ENCODE data around the gene TSNAXIP1.

Gene TSNAXIP1

DNA sequence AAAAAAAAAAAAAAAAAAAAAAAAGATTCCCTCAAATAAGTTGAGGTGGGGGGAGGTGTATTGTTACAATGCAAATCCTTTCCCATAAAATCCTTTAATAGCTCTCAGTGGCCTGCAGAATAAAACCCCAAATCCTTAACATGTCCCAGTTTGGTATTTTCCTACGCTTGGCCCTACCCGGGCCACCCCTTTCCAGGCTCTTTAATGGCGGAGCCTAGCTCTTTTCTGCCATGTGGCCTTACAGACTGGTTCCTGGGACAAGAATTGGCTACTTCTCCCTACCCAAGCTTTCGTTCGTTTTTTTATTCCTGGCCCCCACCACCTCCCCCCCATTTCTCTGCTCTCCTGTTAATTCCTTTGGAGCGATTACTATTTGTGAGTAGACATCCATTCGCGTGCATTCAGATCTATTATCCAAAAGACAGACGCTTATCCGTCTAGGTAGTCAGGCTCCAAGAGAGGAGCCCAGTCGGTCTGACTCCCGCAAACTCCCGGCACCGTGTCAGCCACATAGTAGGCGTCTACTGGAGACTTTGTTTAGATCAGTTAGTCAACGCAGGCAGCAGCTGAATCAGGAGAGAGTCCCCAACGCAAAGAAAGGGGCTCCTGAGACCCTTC is 34.6 kb downstream of the TSNAXIP1 start:
- no peak for DNase-seq

DNA sequence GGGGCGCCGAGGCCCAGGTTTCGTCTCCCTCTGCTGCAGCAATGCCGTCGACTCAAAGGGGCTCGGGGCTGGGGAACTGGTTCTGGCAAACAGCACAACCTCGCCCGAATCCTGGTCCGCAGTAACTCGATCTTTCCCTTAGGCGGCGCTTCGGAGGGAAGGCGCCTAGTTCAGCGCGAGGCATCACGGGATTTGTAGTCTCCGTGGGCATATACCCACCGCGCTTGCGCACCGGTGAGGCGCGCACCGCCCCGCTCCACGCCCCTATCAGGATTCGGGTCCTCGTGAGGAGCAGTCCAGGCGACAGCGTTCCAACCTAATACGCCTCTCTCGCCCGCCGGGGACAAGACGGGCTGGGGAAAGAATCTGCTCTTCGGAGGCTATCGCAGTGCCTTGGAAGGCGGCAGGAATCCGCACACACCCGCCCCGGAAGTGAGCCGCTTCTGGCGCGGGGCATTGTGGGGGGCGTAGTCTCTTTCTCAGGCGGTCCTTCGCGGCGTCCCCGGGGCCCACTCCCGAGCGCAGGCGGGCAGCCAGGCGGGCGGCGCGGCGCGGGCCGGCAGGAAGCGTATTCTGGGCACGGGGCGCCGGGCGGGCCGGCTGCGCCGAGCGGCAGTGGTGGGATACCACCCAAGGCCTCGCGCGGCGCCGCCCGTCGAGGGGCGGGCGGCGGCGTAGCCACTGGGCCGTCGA is 35.3 kb downstream of the TSNAXIP1 start, which contains the start of gene THAP11:
TSS of gene THAP11 (plus strand) at position 505 of the 693 bp plus-strand sequence. CDS start 235 bp downstream, outside the sequence.
- DNase-seq = peak; percentile 94

DNA sequence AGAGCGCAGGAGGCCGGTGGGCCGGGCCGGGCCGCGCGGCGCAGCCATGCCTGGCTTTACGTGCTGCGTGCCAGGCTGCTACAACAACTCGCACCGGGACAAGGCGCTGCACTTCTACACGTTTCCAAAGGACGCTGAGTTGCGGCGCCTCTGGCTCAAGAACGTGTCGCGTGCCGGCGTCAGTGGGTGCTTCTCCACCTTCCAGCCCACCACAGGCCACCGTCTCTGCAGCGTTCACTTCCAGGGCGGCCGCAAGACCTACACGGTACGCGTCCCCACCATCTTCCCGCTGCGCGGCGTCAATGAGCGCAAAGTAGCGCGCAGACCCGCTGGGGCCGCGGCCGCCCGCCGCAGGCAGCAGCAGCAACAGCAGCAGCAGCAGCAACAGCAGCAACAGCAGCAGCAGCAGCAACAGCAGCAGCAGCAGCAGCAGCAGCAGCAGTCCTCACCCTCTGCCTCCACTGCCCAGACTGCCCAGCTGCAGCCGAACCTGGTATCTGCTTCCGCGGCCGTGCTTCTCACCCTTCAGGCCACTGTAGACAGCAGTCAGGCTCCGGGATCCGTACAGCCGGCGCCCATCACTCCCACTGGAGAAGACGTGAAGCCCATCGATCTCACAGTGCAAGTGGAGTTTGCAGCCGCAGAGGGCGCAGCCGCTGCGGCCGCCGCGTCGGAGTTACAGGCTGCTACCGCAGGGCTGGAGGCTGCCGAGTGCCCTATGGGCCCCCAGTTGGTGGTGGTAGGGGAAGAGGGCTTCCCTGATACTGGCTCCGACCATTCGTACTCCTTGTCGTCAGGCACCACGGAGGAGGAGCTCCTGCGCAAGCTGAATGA is 36.0 kb downstream of the TSNAXIP1 start:
- DNase-seq = peak; percentile 70

DNA sequence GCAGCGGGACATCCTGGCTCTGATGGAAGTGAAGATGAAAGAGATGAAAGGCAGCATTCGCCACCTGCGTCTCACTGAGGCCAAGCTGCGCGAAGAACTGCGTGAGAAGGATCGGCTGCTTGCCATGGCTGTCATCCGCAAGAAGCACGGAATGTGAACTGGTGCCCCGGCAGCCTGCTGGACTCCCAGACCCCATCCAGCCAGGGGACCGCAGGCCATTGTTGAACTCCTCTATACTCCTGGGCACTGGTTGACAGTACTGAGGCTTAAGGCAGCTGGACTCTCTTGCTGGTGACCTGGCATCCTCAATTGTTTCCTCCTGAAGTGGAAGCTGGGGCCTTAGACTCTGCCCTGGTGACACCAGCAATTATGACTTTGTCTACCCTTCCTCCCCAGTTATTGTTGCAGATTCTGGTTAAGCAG is 36.7 kb downstream of the TSNAXIP1 start:
- peak; percentile 62 for DNase-seq

DNA sequence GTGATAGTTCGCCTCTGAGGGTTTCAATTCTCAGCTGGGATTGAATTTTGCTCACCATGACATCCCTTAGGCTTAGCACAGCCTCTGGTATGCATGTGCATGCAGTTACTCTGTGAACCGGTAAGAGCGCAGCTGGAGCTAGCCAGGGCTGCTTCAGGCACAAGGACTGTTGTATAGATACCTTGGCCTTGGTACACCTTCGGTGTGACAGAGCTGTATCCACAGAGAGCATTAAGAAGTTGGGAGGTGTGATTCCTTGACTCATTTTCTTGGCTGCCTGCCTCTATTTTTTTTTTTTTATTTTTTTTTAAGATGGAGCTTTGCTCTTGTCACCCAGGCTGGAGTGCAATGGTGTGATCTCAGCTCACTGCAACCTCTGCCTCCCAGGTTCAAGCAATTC is 37.8 kb downstream of the TSNAXIP1 start:
- DNase-seq = no peak

DNA sequence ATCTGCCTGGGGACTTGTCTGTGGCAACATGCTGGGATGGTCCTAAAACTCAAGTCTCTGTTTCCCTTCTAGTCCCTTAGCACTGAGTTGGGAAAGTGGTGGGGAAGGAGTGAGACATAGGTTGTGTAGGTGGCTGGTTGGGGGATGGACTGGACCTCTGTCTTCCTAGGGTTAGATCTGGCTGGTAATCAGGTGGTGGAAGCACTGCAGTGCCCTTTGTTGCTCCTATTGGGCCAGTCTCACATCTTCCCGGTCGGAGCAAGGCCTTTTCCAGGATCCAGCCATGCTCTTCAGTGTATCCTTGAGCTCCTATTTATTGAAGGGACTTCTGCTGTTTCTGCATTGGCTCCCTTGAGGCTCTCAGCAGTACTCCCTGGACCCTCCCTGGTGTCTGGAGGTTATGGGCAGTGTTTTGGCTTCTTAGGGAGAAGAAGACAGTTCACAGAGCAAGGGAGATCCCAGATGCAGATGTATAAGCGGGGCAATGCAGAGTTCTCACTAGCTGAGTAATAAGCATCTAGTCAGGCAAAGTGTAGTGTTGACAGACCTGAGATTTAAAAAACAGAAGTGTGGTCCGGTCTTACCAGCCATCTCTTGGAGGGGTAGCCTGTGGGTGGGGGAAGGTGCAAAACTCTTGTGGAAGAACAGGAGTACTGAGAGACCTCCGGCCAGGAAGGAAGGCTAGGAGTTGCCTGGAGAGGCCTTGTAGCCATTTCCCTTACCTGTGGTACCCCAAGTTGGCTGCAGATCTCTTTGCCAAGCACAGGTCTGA is 38.8 kb downstream of the TSNAXIP1 start:
- no peak for DNase-seq

DNA sequence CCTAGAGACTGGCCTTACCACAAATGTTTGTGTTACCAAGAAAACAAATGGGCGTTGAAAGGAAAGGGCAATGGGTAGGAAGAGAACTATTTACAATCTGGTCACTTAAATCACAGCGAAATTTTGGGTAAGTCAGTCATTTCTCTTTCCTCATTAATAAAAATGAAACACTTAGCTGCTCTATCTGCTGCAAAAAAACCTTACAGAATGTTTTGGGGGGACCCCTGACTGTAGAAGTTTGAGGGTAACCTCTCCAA is 39.3 kb downstream of the TSNAXIP1 start:
- no peak for DNase-seq

DNA sequence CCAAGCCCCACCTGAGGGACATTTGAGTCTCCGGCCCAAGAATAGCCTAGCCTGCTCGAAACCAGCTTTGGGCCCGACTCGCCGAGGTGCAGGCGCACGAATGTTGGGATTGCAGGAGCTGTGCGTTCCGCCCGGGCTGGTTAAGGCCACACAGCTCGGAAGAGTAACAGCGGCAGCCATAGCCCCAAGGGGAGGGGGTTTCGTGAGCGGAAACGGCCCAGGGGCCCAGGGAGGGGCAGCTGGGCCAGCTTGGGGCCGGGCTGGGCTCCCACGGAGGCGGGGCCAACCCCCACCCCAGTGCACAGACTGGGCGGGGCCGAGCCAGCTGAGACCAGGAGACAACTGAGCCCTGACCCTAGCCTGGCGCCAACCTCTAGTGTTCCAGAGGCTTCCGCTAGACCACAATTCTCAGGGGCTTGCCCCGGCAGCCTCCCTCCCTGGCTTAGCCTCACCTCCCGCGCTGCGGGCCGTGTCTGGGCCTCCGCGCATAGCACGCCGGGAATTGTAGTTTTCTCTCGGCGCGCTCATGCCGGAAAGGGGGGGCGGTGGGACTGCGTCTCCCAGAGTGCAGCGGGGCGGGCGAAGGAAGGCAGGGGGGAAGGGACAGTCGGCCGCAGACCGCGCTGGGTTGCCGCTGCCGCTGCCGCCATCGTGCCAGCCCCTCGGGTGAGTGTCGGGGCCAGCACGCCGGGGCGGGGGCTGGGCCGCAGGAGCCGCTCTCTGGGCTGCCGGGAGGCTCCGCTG is 39.8 kb downstream of the TSNAXIP1 start, which contains the start of gene NUTF2:
TSS of gene NUTF2 (plus strand) at position 614 of the 744 bp plus-strand sequence. CDS start 18,198 bp downstream, outside the sequence.
- DNase-seq = peak; percentile 96

DNA sequence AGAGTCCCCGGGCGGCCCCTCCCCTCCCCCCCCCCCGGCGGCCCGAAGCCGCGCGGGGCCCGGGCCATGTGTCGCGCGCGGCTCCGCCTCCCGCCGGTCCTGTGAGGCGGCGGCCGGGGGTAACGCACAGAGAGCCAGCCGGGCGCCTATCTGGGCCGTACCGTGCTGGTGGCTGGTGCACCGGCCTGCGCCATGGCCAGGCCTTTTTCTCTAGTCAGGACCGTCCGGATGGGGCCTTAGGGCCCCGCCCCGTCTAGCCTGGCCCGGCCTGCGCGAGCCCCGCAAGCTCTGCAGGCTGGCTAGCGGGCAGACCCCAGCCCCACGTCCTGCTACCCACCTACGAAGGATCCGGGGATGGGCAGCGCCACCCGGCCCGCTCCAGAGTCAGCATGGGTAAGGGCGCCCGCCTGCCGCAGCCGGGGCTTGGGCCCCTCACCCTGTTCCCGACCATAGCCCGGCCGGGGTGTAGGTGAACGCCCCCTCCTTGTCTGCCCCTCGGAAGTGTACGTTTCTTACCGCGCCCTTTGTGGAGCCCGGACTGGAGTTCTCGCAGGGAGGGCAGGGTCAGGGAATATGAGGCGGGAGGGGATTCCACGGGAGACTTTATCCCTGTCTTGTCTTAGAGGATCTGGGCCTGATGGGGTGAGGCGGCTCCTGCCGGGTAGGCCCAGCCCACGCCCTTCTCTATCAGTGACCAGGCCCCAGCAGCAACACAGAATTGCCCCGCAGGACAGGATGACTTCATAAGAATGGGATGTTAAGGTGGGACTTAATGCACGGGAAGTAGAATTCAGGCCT is 40.6 kb downstream of the TSNAXIP1 start, which contains the start of gene CENPT:
TSS of gene CENPT (minus strand) at position 630 of the 798 bp plus-strand sequence. CDS start 13,834 bp downstream, outside the sequence.
- peak; percentile 72 for DNase-seq

DNA sequence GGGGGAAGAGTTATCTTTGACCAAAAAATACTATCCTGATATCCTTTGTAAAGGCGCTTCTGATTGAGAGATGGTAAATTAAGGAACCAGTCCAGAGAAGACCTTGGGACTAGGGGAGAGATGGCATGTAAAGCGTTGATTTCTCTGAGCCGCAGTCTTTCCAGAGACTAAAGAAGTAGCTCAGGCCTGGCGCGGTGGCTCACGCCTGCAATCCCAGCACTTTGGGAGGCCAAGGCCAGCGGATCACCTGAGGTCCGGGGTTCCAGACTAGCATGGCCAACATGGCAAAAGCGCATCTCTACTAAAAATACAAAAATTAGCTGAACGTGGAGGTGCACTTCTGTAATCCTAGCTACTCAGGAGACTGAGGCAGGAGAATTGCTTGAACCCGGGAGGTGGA is 41.4 kb downstream of the TSNAXIP1 start:
- DNase-seq = no peak

DNA sequence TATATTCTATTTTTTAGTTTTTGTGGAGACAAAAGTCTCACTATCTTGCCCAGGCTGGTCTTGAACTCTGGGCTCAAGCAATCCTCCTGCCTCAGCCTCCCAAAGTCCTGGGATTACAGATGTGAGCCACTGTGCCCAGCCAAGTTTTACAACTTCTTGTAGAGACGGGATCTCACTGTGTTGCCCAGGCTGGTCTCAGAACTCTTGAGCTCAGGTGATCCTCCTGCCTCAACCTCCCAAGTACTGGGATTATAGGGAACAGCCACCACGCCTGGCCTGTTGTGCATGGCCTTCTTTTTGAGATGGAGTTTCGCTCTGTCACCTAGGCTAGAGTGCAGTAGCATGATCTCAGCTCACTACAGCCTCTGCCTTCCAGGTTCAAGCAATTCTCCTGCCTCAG is 47.0 kb downstream of the TSNAXIP1 start:
- no peak for DNase-seq

DNA sequence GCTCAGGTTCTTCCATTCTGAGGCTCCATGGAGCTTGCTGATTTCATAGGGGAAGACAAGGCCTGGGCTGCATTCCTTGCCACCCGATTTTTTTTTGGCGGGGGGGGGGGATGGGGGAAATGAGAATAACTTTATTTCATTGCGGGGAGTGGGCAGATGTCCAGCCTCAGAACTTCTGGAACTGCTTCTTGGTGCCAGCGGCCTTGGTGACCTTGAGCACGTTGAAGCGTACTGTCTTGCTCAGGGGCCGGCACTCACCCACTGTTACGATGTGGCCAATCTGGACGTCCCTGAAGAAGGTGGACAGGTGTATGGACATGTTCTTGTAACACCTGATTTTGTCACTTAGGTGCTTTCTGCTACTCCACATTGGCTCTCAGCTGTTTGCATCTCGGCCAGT is 49.1 kb downstream of the TSNAXIP1 start:
- DNase-seq = no peak

DNA sequence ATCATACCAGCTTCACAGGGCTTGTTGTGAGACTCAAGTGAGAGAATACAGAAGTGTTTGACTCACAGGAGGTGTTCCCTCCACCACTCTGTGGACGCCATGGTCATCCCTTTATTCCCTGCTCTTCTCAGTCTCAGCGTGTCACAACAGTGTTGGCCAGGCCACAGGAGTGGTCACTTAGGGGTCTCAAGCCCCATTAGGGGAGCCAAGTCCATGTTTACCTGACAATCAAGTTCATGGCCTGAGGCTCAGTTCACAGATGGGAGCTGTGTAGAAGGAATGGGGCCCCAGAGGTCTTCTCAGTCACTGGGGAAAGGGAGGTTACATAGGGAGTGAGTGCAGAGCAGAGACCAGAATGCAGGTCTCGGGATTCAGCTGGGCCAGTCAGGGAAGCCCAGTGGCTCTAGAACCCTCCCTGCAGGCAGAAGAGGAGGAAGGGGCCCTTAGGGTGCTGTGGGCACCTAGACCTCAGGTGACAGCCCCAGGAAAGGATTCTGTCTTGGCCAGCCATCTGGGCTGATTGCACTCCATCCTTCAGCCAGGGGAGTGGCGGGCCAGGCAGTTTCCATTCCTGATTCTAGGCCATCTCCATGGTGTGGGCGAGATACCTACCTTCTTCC is 50.3 kb downstream of the TSNAXIP1 start:
- peak; percentile 32 for DNase-seq

DNA sequence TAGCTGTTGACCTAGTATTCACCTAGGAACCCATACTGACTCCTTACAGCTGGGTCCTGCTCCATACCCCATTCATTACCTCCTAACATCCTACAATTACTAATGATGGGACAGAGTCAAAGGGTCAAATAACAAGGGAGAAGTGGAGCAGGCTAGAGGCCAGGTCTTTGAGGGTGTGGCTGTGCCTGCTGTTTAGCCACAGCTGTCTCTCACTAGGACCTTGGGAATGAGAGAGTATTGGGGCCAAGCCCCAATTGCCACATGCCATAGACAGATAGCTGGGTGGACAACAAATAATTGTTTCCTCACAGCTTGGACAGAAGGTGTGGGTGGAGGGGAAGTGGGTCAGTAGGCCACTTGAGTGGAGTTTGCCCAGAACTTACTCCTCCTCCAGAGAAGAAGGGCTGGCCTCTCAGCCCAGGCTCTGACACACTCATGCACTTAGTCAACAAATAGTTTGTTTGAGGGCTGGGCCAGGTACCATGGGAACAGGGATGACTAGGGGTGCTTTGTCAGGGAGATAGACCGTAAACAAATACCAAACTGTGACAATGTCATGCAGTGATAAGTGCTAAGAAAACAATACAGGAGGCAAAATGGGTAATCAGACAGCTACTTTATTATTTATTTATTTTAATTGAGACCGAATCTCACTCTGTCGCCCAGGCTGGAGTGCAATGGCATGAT is 51.0 kb downstream of the TSNAXIP1 start:
- DNase-seq = peak; percentile 81

DNA sequence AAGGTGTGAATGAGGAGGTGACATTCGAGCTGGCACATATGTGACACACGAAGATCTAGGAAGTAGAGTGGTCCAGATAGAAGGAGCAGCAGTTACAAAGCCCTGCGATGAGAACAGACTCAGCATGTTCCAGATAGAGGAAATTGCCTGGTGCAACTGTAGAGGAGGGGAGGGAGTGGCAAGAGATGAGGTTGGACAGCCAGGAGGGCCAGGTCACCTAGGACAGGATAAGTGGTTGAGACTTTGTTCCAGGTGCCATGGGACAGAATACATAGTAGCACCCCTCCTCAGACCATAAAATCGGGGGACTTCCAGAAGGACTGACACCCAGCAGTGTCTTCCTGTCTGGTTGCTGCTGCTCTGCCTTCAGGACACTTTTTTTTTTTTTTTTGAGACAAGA is 51.8 kb downstream of the TSNAXIP1 start:
- no peak for DNase-seq

DNA sequence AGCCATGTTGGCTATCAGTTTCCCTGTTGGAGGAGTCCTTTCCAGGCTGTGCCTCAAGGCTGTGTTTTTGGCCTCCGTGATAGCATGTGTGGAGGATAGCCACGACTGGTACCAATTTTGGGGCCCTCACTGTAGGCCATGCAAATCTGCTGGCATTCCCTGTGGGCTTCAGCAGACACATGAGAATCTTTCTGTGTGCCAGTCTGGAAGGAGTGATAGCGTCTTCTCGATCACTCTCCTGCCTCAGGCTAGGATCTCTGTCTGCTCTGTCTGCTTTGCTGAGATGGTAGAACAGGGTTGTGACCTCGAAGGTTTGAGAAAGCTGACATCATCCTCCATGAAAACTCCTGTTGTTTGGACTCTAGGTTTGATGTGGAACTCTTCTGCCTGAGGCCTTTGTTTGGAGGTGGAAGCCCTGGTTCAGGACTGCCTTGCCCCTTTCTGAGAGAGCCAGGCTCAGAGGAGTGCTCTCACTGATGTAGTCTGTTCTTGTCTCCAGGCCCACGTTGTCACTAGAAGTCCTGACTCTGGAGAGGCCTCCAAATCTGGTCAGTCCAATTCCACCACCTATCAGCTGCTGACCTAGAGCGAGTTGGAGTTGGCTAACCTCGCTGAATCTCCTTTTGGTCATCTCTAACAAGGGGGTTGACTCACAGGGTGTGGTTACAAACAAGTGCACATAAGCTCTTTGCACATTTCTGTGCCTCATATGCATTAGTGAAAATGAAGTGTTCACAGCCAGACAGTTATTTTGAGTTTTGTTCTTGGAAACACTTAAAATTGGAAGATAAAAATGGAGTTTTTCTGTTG is 54.1 kb downstream of the TSNAXIP1 start:
- DNase-seq = no peak

DNA sequence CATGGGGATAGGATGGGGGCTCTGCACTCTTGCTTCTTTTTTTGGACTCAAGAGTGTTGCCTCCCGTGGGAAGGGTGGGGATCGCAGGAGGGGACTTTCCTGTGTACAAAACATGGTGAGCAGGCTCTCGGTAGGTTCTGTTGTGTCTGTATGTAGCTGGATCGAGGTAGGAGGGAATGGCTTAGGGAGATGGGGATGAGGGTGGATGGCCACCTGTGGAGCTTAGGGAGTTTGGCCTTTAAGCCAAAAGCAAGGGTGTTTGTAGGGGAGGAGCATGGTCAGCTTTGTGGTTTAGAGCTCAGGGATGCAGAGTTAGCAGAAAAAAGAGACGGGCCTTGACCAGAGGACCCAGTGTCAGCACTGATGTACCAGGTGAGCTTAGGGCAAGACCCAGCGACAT is 55.2 kb downstream of the TSNAXIP1 start:
- no peak for DNase-seq

DNA sequence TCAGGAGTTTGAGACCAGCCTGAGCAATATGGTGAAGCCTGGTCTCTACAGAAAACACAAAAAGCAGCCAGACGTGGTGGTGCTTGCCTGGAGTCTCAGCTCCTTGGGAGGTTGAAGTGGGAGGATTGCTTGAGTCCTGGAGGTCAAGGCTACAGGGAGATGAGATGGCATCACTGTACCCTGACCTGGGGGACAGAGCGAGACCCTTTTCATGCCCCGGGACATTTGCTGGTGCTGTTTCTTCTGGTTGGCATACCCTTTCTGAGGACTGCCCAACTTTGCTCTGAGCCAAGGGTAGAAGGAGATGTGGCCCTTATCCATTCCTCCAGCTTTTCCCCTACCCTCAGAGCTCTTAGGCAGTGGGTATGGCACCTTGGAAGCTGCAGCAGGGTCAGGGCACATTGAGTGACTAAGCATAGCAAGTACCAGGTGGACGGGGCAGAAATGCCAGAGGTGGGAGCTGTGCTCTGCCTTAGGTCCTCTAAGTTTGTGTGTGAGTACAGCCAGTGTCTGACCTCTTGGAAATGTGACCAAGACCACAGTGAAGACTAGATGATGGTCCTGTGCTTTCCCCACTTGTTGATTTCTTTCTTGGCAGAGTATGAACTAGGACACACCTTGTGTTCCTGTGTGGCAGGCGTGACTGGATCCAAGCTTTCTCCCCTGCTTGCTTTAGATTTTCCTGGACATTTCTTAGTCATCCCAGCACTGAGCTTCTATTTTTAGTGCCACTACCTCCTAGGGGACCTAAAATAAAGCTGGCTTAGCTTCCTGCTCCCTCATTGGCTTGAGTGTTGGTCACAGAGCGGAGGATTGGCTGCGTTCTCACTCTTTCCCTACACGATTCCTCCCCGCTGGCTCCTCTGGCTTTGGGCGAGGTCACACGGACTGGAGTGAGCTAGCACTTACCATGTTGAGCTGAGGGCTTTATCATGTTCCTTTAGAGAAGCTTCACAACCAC is 56.2 kb downstream of the TSNAXIP1 start:
- DNase-seq = no peak

All from NCI-H69 (cell line).